Ectodermal cell (in vitro differentiated cells): ENCODE results near the gene PGS1.

ENCODE experiments used
- H3K27ac ChIP-seq: 2 replicates; pipeline ENCODE4 v1.7.0; 2013; ENCODE audit warnings: mild to moderate bottlenecking, low read depth, low read length; ENCODE audit not compliant: insufficient read depth, poor library complexity, severe bottlenecking
- H3K27me3 ChIP-seq: 2 replicates; pipeline ENCODE4 v1.7.0; 2013; ENCODE audit warnings: mild to moderate bottlenecking, low read length; ENCODE audit not compliant: insufficient read depth, control insufficient read depth, poor library complexity, severe bottlenecking
- H3K36me3 ChIP-seq: one replicate; pipeline ENCODE4 v1.7.0; 2013; ENCODE audit warnings: low read length; ENCODE audit not compliant: control insufficient read depth, insufficient read depth
- H3K4me1 ChIP-seq: one replicate; pipeline ENCODE4 v1.7.0; 2013; ENCODE audit warnings: low read length; ENCODE audit not compliant: control insufficient read depth, insufficient read depth
- H3K4me3 ChIP-seq: 2 replicates; pipeline ENCODE4 v1.7.0; 2013; ENCODE audit warnings: low read depth, low read length, control low read depth; ENCODE audit not compliant: insufficient read depth
- H3K9me3 ChIP-seq: 2 replicates; pipeline ENCODE4 v1.7.0; 2013; ENCODE audit warnings: mild to moderate bottlenecking, low read length, moderate library complexity; ENCODE audit not compliant: control insufficient read depth
- WGBS, 2 experiments: methylation state at CpG; one replicate each; pipeline ENCODE4 v1.1.7; 2013; ENCODE audit warnings: missing lambda C conversion rate in 2 of 2; 5-methylcytosine and 5-hydroxymethylcytosine counted together

The PGS1 gene

GRCh38 chr17:78364436-78365281 is 13.8 kb upstream of the PGS1 start:
- Histone ChIP-seq H3K36me3 (no peaks in the 10 kb centered on the region), H3K4me1 (peaks cover 49% of the 10 kb centered on the region), H3K9me3 (no peaks in the 10 kb centered on the region), H3K27me3 (peaks cover 2% of the 10 kb centered on the region), H3K4me3 (no peak overlapping the region), H3K27ac (peak overlapping the region; percentile 96)
- WGBS, 2 experiments = 49 to 52% methylated on average over 26 of the region's 26 CpGs

- WGBS, 2 experiments = 1 to 2% methylated on average over 14 to 16 of the region's 16 CpGs
These were observed 12.8 kb upstream of the PGS1 start for GRCh38 chr17:78365561-78366108.

GRCh38 chr17:78366109-78366848 is 12.2 kb upstream of the PGS1 start:
- no peaks in the 10 kb centered on the region for H3K36me3 ChIP-seq
- WGBS, 2 experiments = 57 to 58% methylated on average over 17 to 18 of the region's 18 CpGs
- peak overlapping the region; percentile 96 for H3K27ac ChIP-seq
- no peaks in the 10 kb centered on the region for H3K27me3 ChIP-seq
- H3K4me1 ChIP-seq = peaks cover 59% of the 10 kb centered on the region
- peak overlapping the region; percentile 2 for H3K4me3 ChIP-seq
- H3K9me3 ChIP-seq = no peaks in the 10 kb centered on the region

More at GRCh38 chr17:78365561-78366108, 12.8 kb upstream of the PGS1 start:
- Histone ChIP-seq H3K4me1 (peaks cover 59% of the 10 kb centered on the region), H3K36me3 (no peaks in the 10 kb centered on the region), H3K4me3 (peak overlapping the region; percentile 2), H3K9me3 (no peaks in the 10 kb centered on the region), H3K27me3 (no peaks in the 10 kb centered on the region), H3K27ac (peak overlapping the region; percentile 96)

- 82 to 84% methylated on average over 5 of the region's 5 CpGs for WGBS, 2 experiments
- Histone ChIP-seq H3K9me3 (no peaks in the 10 kb centered on the region), H3K4me1 (peaks cover 58% of the 10 kb centered on the region), H3K36me3 (no peaks in the 10 kb centered on the region), H3K27me3 (no peaks in the 10 kb centered on the region), H3K27ac (no peak overlapping the region), H3K4me3 (no peak overlapping the region)
These were observed 11.3 kb upstream of the PGS1 start for GRCh38 chr17:78367193-78367592.

GRCh38 chr17:78368348-78368747 is 10.1 kb upstream of the PGS1 start:
- H3K4me1 ChIP-seq = peaks cover 66% of the 10 kb centered on the region
- no peaks in the 10 kb centered on the region for H3K27me3 ChIP-seq
- no peak overlapping the region for H3K4me3 ChIP-seq
- no peaks in the 10 kb centered on the region for H3K36me3 ChIP-seq
- 89 to 94% methylated on average over 6 of the region's 6 CpGs for WGBS, 2 experiments
- H3K27ac ChIP-seq = no peak overlapping the region
- H3K9me3 ChIP-seq = no peaks in the 10 kb centered on the region

- no peak overlapping the region for H3K4me3 ChIP-seq
- no peaks in the 10 kb centered on the region for H3K9me3 ChIP-seq
- H3K27me3 ChIP-seq = no peaks in the 10 kb centered on the region
- H3K27ac ChIP-seq = no peak overlapping the region
- 90 to 94% methylated on average over 7 to 8 of the region's 8 CpGs for WGBS, 2 experiments
- H3K36me3 ChIP-seq = no peaks in the 10 kb centered on the region
- peaks cover 61% of the 10 kb centered on the region for H3K4me1 ChIP-seq
These were observed 9.5 kb upstream of the PGS1 start for GRCh38 chr17:78368854-78369495.

- Histone ChIP-seq H3K9me3 (no peaks in the 10 kb centered on the region), H3K27me3 (no peaks in the 10 kb centered on the region), H3K27ac (peak overlapping the region; percentile 50), H3K36me3 (no peaks in the 10 kb centered on the region), H3K4me1 (peaks cover 65% of the 10 kb centered on the region), H3K4me3 (no peak overlapping the region)
- WGBS, 2 experiments = 38 to 40% methylated on average over 13 of the region's 13 CpGs
These were observed 8.6 kb upstream of the PGS1 start for GRCh38 chr17:78369791-78370381.

- no peak overlapping the region for H3K27ac ChIP-seq
These were observed 7.4 kb upstream of the PGS1 start for GRCh38 chr17:78371056-78371455.

GRCh38 chr17:78372841-78373240 is 5.6 kb upstream of the PGS1 start:
- no peak overlapping the region for H3K4me3 ChIP-seq
- H3K27me3 ChIP-seq = no peaks in the 10 kb centered on the region
- no peaks in the 10 kb centered on the region for H3K36me3 ChIP-seq
- no peaks in the 10 kb centered on the region for H3K9me3 ChIP-seq
- peaks cover 47% of the 10 kb centered on the region for H3K4me1 ChIP-seq
- 82 to 86% methylated on average over 5 of the region's 5 CpGs for WGBS, 2 experiments
- no peak overlapping the region for H3K27ac ChIP-seq

More at GRCh38 chr17:78371056-78371455, 7.4 kb upstream of the PGS1 start:
- Histone ChIP-seq H3K36me3 (no peaks in the 10 kb centered on the region), H3K4me1 (peaks cover 63% of the 10 kb centered on the region), H3K4me3 (no peak overlapping the region), H3K27me3 (no peaks in the 10 kb centered on the region), H3K9me3 (no peaks in the 10 kb centered on the region)
- WGBS, 2 experiments = 94% methylated on average over 7 of the region's 7 CpGs
